ENCODE measurements around the gene TMEM175. TPM values are rescaled to one million over a fixed set of nuclear protein-coding genes. Genes with fewer than 3 reads are reported as not detected.

TMEM175 gene
- total RNA-seq, 2 experiments from 2014 or later: 23.4 to 37.2 TPM

- no peak for DNase-seq
- Mint-ChIP-seq H3K4me1 (no peaks in the 10 kb centered on the region), H3K36me3 (peaks cover 2% of the 10 kb centered on the region)
Observed at GRCh38 chr4:956531-957230, 24.4 kb downstream of the TMEM175 start.

GRCh38 chr4:957231-957580, 24.9 kb downstream of the TMEM175 start:
- H3K9me3 Mint-ChIP-seq (ENCODE audit: low read depth): no peaks in the 10 kb centered on the region
- H3K27me3 Mint-ChIP-seq: no peaks in the 10 kb centered on the region
- no peaks in the 10 kb centered on the region for H3K4me1 Mint-ChIP-seq
- H3K36me3 Mint-ChIP-seq: peaks cover 2% of the 10 kb centered on the region
- H3K27ac Mint-ChIP-seq: no peak overlapping the region
- ATAC-seq (no peak), DNase-seq (no peak)
- CTCF ChIA-PET: no interaction called here
- H3K4me3 Mint-ChIP-seq: no peak overlapping the region

More at GRCh38 chr4:956531-957230, 24.4 kb downstream of the TMEM175 start:
- Mint-ChIP-seq H3K4me3 (no peak overlapping the region), H3K9me3 (ENCODE audit: low read depth) (no peaks in the 10 kb centered on the region), H3K27me3 (no peaks in the 10 kb centered on the region), H3K27ac (no peak overlapping the region)
- CTCF ChIA-PET: no interaction called here
- ATAC-seq: no peak

- no peak overlapping the region for H3K4me3 Mint-ChIP-seq
- H3K36me3 Mint-ChIP-seq: peaks cover 2% of the 10 kb centered on the region
- H3K4me1 Mint-ChIP-seq: no peaks in the 10 kb centered on the region
- H3K27me3 Mint-ChIP-seq: no peaks in the 10 kb centered on the region
- CTCF ChIA-PET: no interaction called here
- ATAC-seq: no peak
- no peak overlapping the region for H3K27ac Mint-ChIP-seq
- no peaks in the 10 kb centered on the region for H3K9me3 Mint-ChIP-seq (ENCODE audit: low read depth)
- no peak for DNase-seq
Observed at GRCh38 chr4:957581-958313, 25.5 kb downstream of the TMEM175 start.

GRCh38 chr4:958314-958665, 26.0 kb downstream of the TMEM175 start:
- Mint-ChIP-seq H3K36me3 (peaks cover 2% of the 10 kb centered on the region), H3K27me3 (no peaks in the 10 kb centered on the region), H3K9me3 (ENCODE audit: low read depth) (no peaks in the 10 kb centered on the region), H3K27ac (no peak overlapping the region), H3K4me1 (no peaks in the 10 kb centered on the region), H3K4me3 (no peak overlapping the region)
- no peak for DNase-seq
- no peak for ATAC-seq
- CTCF ChIA-PET: no interaction called here

GRCh38 chr4:958696-959337, 26.6 kb downstream of the TMEM175 start:
- DNase-seq (no peak), ATAC-seq (no peak)
- no peaks in the 10 kb centered on the region for H3K27me3 Mint-ChIP-seq
- no peak overlapping the region for H3K4me3 Mint-ChIP-seq
- no peak overlapping the region for H3K27ac Mint-ChIP-seq
- H3K9me3 Mint-ChIP-seq (ENCODE audit: low read depth): no peaks in the 10 kb centered on the region
- H3K36me3 Mint-ChIP-seq: peaks cover 2% of the 10 kb centered on the region
- no peaks in the 10 kb centered on the region for H3K4me1 Mint-ChIP-seq
- CTCF ChIA-PET: no interaction called here

- CTCF ChIA-PET: no interaction called here
- Mint-ChIP-seq H3K9me3 (ENCODE audit: low read depth) (no peaks in the 10 kb centered on the region), H3K36me3 (no peaks in the 10 kb centered on the region), H3K27ac (no peak overlapping the region), H3K4me1 (no peaks in the 10 kb centered on the region), H3K27me3 (no peaks in the 10 kb centered on the region), H3K4me3 (no peak overlapping the region)
- DNase-seq (no peak), ATAC-seq (no peak)
Observed at GRCh38 chr4:959338-960139, 27.3 kb downstream of the TMEM175 start.

- no peaks in the 10 kb centered on the region for H3K27me3 Mint-ChIP-seq
- ATAC-seq (no peak), DNase-seq (no peak)
- H3K9me3 Mint-ChIP-seq (ENCODE audit: low read depth): no peaks in the 10 kb centered on the region
- CTCF ChIA-PET: no interaction called here
- no peak overlapping the region for H3K4me3 Mint-ChIP-seq
- no peak overlapping the region for H3K27ac Mint-ChIP-seq
- H3K36me3 Mint-ChIP-seq: no peaks in the 10 kb centered on the region
- H3K4me1 Mint-ChIP-seq: no peaks in the 10 kb centered on the region
Observed at GRCh38 chr4:960140-960635, 27.9 kb downstream of the TMEM175 start.

- CTCF ChIA-PET: no interaction called here
- ATAC-seq: no peak
- no peak for DNase-seq
- no peaks in the 10 kb centered on the region for H3K27me3 Mint-ChIP-seq
- H3K36me3 Mint-ChIP-seq: no peaks in the 10 kb centered on the region
- H3K4me1 Mint-ChIP-seq: no peaks in the 10 kb centered on the region
- no peaks in the 10 kb centered on the region for H3K9me3 Mint-ChIP-seq (ENCODE audit: low read depth)
- H3K27ac Mint-ChIP-seq: no peak overlapping the region
- no peak overlapping the region for H3K4me3 Mint-ChIP-seq
Observed at GRCh38 chr4:960636-961350, 28.5 kb downstream of the TMEM175 start.

GRCh38 chr4:961351-962230, 29.3 kb downstream of the TMEM175 start:
- ATAC-seq: no peak
- Mint-ChIP-seq H3K36me3 (no peaks in the 10 kb centered on the region), H3K4me1 (no peaks in the 10 kb centered on the region), H3K27ac (no peak overlapping the region), H3K4me3 (no peak overlapping the region), H3K9me3 (ENCODE audit: low read depth) (no peaks in the 10 kb centered on the region), H3K27me3 (no peaks in the 10 kb centered on the region)
- DNase-seq: no peak
- CTCF ChIA-PET: no interaction called here

GRCh38 chr4:962231-963208, 30.3 kb downstream of the TMEM175 start:
- no peaks in the 10 kb centered on the region for H3K36me3 Mint-ChIP-seq
- H3K4me1 Mint-ChIP-seq: no peaks in the 10 kb centered on the region
- no peak overlapping the region for H3K4me3 Mint-ChIP-seq
- CTCF ChIA-PET: no interaction called here
- H3K27me3 Mint-ChIP-seq: no peaks in the 10 kb centered on the region
- H3K27ac Mint-ChIP-seq: no peak overlapping the region
- ATAC-seq (no peak), DNase-seq (no peak)
- H3K9me3 Mint-ChIP-seq (ENCODE audit: low read depth): no peaks in the 10 kb centered on the region

- ATAC-seq (no peak), DNase-seq (no peak)
- Mint-ChIP-seq H3K27me3 (no peaks in the 10 kb centered on the region), H3K36me3 (no peaks in the 10 kb centered on the region), H3K9me3 (ENCODE audit: low read depth) (no peaks in the 10 kb centered on the region), H3K27ac (no peak overlapping the region), H3K4me1 (no peaks in the 10 kb centered on the region), H3K4me3 (no peak overlapping the region)
- CTCF ChIA-PET: no interaction called here
Observed at GRCh38 chr4:963276-964225, 31.3 kb downstream of the TMEM175 start.
